Tibial nerve (tissue), 4 donors: ENCODE results near the gene C6orf58.

ENCODE experiments used
- CTCF ChIP-seq, 5 experiments: fragments of 200-600 bp in 3 of 5; fragments of 450-650 bp in 2 of 5; sonication (generic) in 3 of 5; IDR thresholded peaks; one replicate each; pipeline ENCODE4 v1.5.1; 2016 to 2019; ENCODE audit warnings: antibody characterized with exemption in 5 of 5, mild to moderate bottlenecking in 3 of 5, moderate library complexity in 2 of 5
- EP300 ChIP-seq, 2 donors: sonication (generic); formaldehyde crosslinking; IDR thresholded peaks; one replicate each; pipeline ENCODE4 v1.6.1; 2017; ENCODE audit warnings: antibody characterized with exemption in 2 of 2, mild to moderate bottlenecking in 1 of 2
- POLR2A ChIP-seq, 2 donors: fragments of 450-650 bp; IDR thresholded peaks; one replicate each; pipeline ENCODE4 v1.6.1; 2017; ENCODE audit warnings: antibody characterized with exemption in 2 of 2, mild to moderate bottlenecking in 2 of 2, moderate library complexity in 2 of 2

GRCh38 chr6:127561660-127562059 is 15.3 kb upstream of the C6orf58 start:
- no peak for TF ChIP-seq CTCF (IDR thresholded peaks at IDR 0.05)
- no peak for TF ChIP-seq POLR2A (IDR thresholded peaks at IDR 0.05)
- no peak for TF ChIP-seq EP300 (IDR thresholded peaks at IDR 0.05)
